Activated CD4-positive, alpha-beta T cell treated with anti-CD3 and anti-CD28 coated beads, Interleukin-2, amount 50 U/mL, for 48 hours (primary cell): Measurements from ENCODE around the gene GPA33.
A peak's percentile ranks its signal among the peaks of the same experiment; 100 is the strongest.

Experiments
- DNase-seq, 2 experiments: peaks; one replicate each; pipeline ENCODE4 v3.0.0-alpha.2; 2020

Gene GPA33

DNA sequence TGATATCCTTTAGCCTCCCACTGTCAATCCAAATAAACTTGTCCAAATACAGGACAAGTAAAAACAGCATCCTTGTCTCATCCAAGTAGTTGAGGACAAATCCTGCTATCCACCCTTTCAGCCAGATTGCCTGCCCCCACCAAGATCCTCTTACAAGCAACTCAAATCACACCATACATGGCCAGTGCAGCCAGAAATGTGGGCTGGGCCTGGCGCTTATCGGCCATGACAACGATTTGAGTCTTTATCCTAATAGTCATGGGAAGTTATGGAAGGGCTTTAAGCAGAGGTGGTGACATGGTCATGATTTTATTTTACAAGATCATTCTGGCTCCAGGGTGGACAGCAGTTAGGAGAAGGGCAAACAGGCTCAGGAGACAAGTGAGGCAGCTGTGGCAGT, 6.3 kb downstream of the GPA33 start:
- DNase-seq = no peak

DNA sequence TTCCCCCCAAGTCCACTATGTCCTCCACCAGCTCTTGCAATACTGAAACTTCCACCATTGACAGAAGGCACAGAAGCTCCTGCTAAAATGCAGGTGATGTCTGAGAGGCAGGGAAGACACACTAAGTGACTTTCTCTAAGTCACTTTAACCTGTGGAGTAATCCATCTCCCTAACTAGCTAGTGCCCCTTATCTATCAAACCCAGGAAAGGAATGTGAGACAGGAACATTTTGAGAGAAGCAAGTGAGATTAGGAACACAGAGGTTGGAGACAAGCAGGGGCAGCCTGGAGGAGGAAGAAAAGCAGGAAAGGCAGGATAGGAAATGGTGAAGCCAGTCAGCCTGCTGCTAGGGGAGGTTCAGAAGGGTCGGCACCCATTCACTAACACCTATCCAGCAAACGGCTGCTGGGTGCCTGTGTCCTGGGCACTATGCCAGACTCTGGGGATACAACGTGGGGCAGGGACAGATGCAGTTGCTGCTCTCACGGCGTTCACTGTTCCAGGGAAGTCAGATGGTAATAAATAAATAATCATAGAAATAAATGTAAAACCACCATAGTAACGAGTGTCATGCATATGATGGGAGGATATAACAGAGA, 7.0 kb downstream of the GPA33 start:
- no peak for DNase-seq

DNA sequence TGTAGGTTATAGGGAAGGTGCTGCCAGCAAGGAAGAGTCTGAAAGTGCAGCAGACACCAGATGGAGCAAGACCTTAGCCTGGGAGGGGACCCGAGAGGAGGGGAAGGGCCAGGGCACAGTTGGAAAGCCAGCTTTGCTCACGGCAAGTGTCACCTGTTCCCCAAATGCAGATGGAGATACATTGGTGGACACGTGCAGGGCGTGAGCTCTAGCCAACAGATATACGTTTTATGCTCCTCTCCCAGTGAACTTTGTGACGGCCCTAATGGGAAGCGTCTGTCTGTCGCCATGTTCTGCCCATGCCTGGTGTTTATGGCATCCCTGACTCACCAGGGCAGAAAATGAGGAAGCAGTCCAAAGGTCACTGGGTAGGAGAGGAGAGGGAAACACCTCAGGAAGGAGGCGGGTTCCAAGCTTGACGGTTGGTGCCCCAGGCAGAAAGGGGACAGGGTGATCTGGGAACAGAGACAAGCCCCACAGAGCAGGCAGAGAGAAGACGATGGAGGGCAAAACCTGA, 7.6 kb downstream of the GPA33 start:
- DNase-seq = no peak

DNA sequence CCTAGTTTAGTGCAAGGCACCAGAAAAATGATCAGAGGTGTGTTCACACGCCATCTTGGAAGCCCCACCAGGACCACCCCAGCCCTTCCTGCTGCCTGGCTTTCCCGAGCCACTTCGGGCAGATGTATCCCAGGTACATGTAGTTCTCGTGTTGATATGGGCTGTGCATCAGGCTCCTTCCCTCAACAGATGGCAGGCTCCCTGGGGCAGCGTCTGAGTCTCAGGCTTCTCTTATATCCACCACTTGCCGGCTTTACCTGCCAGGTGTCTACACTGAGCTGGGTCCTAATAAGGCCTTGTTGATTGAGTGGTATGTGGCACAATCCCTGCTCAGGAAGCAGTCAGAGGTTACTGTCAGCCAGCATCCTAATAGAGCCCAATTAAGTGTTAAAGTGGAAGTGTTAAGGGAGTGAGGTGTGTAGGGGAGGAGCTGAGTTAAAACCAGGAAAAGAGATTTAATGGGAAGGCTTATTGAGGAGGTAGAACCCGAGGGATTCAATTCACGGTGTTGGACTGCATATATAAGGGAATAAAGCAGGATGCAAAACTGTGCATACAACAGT, 8.5 kb downstream of the GPA33 start:
- no peak for DNase-seq

DNA sequence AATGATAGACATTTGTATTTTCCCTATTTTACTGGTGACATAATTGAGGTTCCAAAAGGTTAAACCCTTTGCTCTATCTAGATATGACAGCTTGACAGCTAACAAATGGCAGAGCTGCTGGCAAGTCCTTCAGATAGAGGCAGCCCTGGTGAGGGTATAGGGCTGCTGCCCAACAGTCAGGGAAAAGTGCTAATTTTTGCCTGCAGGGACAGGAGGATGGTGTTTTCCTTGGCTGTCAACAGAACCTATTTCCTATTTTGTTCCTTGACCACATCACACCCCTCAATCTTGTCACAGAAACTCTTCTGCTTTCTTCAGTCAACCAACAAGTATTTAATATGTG, 12.3 kb downstream of the GPA33 start:
- no peak for DNase-seq

DNA sequence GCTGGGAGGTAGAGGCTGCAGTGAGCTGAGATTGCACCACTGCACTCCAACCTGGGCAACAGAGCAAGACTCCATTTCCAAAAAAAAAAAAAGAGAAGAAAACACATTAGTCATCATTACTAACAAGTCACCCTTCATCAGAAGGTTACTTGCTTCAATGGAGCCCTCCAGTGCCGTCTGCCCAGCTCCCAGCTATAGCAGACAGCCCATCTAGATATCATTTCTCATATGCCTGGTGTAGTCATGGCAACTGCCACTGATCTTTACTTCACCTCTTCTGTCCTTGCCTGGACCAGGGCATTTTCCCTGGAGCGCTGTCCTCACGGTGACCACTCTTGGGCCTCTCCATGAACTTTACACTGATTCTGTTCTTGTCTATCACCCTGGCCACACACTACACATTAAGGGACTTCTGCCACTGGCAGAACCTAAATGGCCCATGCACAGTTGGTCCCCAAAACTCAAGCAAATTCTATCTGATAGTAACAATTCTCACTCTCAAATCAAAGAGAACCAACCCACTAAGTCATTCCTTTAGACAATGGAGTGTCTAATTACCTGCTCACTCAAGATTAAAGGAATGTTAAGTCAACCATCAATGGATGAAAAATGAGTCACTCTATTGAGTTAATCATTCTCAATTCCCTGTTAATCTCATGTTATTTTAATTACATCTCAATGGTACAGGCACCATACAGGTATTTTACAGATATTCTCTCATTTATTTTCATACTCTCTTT, 12.9 kb downstream of the GPA33 start:
- DNase-seq = no peak

DNA sequence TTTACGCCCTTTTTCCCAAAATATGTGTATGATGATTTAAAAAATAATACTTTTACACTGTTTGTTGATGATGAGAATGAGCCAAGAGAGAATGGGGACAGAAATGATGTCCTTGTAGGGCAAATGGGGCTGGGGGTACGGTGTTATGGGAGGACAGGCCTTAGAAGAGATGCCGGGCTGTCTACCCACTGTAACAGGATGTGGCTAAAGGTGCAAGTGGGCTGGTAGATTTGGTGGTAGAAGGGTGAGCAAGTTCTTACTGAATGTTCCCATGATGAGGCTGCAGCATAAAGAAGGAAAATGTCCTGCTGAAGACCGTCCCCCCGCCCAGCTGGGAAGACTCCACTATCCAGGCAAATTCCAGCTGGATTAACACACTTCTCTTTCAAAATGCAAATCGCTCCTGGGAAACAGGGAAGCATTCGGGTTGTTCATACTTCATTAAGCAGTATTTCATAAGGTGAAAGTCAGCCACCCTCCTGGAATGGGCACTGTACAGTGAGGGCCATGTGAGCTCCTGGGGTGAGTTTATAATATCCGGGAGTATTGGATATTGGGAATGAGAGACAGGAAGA, 14.0 kb downstream of the GPA33 start:
- DNase-seq = no peak

DNA sequence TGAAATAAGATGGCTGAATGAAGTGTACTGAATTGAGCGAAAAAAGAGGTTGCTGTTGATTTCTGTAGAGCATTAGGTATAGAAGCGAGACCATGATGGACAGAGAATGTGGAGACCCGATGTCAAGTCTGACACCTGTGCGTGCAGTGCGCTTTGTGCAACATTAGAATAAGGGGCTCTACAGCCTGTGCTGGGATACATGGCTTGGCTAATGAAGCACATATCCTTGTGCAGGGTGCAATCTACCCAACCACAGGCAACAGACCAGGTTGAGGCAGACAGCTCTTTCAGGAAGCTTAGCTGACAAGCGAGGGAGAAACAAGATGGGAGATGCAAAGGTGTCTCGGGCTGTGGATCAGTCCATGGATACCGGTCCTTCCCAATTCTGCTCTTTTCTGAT, 18.9 kb downstream of the GPA33 start:
- no peak for DNase-seq

DNA sequence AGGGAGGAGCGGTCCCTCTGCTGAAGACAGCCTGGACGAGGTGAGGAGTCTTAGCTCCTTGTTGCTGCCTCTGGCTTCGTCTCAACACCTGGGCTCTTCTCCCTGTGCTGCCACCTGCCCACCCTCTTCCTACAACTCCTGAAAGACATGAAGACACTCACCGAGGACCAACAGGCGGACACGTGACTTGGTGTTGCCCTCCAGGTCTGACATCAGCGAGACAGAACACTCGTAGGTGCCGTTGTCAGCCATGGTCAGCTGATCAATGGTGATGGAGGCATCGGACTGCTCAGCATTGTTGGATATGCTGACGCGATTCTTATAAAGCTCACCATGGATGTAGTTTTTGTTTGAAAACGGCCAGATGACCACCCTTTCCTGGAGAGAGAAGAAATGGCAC, 21.4 kb downstream of the GPA33 start:
- DNase-seq = no peak

DNA sequence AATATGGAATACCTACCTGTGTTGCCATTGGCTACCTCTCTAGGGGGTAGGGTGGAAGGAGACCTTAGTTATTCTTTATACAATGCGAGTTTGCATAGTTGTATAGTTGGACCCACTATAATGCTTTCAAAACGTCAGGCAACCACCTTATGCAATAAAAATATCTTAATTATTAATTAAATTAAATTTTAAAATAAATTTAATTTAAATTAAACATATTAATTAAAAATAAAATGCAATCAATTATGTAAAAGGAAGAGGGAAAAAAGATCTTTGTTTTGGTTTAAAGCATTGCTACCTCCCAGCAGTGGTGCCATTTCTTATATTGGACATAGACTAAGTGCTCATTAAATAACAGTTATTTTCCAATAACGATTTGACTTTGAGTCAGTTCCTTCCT, 22.3 kb downstream of the GPA33 start:
- DNase-seq = no peak

DNA sequence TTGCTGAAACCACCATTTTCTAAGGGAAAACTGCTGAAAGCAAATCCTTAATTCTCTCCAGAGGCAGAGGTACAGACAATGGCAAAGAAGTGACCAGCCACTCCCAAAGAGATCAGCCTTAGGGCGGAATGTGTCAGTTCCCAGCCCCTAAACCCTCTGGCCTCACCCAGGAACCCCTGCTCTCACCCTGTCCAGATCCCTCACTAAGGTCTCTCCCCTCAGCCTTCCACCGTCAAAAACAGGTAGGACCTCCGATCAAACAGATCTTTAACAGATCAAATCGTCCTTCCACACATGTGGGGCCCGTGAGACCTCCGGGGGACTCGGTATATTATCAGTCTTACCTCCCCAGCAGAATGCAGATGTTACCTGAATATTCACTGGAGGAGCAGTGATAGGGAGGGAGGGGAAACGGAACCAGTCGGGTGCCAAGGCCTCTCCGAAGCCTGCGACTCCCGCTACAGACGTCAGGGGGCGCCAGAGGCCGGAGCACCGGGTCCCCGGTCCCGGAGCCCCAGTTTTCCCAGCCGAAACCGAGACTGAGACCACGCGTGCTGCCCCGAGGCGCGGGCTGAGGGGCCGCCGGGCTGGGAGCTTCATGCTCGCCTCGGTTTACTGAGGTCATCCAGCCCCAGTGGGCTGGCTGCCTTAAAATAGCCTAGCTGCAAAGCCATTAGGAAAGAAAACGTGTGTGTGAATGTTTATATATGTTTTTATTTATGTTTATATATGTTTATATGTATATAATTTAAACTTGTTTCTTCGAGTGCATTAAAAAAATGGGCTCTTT, 23.6 kb downstream of the GPA33 start:
- DNase-seq = peak; percentile 85 to 87

DNA sequence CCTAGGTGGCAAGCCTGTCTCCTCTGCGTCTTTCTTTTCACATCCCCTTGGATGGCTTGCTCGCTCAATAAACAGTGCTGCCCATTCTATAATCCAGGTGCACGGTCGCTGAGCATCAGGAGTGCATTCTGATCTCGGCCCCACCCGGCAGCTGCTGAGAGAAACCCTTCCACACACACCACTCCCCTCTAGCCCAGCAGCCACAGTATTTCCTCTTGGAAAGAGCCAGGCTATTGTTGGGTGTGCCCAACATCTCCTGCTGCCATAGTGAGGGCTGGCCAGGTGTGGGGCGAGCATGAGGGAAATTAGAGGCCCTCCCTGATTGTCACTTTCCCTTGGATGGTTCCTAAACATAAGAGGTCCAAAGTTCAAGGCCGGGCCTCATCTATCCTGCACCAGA, 24.7 kb downstream of the GPA33 start:
- no peak for DNase-seq

DNA sequence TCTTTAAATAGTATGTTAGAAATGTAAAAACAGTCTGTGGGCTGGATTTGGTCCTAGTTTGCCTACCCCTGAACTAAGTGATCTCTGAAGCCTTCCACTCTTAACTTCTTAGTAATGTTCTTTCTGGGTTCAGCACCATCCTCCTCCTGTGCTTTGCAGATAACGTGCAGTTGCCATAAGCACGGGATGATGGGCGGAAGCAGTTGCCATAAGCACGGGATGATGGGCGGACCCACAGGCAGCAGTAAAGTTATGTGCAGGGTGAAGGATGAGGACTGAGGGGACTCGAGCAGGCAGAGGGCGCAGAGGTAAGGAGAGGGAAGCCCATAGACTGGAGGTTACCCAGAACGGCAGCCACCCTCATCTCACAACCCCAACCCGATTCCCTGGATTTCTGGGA, 25.6 kb downstream of the GPA33 start:
- no peak for DNase-seq

DNA sequence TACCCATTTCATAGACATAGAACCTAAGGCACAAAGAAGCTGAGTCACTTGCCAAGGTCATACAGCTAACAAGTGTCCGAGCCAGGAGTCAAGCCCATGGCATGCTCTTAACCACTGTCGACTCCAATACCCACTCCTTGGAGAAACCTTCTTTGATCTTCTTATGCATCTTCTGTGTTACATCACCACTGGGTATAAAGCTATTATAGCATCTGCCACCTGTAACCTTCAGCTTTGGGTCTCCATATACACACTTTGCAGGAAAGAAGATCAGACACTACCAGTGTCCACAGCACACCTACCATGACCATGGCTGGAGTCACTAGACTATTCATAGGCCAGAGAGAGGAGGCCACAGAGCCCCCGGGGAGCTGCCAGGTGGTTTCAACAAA, 29.1 kb downstream of the GPA33 start:
- DNase-seq = no peak

DNA sequence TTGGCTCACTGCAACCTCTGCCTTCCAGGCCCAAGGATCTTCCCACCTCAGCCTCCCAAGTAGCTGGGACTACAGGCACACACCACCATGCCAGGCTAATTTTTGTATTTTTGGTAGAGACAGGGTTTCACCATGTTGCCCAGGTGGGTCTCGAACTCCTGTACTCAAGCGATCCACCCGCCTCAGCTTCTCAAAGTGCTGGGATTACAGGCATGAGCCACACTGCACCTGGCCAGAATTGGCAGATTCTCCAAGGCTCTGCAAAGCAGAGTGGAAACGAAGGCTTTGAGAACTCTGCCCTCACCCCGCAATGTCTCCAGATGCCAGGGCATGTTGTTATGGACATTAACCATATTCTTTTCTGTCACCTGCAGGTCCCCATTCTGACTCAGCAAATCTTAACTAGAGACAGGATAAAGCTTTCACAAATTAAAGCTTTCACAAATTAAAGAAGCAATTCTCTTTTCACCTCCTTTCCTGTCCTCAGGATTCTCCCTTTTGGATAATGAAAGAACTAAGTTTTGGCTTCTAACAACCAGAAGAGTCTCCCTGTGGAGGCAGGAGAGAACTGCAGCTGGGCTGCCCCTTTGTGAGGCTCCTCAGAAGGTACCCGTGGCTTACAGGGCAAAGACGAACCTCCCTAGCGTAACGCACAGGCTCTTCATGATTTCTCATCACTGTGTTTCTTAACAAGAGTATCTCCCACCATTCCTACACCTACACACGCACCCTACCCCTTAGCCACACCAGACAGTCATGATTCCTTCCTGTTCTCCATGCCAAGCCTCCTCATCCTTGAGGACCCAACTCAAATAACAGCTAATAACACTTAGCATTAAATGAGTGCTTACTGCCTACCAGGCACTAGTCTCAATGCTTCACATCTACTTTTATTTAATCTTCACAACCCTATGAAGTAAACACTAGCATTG, 29.8 kb downstream of the GPA33 start:
- no peak for DNase-seq

DNA sequence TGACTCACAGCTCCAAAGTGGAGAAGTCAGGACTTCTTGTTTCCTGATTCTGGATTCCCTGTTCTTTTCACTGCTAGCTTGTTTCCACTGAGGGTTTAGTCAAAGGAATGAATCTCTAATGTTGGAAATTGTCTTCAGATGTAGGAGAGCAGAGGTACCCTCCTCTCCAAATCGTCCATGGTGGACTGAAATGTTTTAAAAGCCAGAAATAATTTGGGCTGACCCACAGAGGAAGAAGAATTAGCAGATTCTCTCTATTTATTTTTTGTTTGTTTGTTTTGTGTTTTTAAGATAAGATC, 30.4 kb downstream of the GPA33 start:
- DNase-seq = no peak

DNA sequence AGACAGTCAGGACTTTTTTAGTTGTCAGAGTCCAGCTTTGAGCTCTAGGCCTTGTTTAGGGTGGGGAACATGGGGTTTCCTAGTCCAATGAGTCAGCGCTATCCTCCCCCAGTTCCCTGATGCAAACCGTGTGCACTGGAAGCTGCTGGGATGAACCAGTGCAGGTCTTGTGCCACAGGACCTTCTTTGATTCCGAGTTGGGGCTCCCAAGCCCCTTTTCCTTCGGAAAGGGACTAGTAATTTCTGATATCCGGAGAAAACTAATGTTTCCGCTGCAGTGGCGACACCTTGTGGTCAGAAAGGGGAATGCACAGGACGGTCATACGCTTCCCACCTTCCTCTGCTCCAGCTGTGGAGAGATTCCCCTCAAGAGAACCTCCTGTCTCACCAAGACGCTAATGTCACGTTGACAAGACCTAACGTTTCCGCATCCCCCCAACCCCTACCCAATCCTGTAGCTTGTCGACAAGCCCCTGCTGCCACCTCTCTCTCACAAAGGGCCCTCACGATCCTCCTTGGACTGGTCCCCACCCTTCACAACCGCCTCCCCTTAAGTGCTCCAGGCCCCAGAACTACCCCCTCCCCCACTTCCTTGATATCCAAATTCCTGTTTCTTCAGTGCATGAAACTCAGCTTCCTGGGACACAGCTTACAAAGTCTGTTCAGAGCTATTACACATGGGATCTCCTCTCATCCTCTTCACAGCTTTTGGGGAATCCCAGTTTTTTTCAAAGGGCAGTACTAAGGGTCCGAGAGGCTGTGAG, 30.9 kb downstream of the GPA33 start:
- DNase-seq = peak; percentile 85 to 88

DNA sequence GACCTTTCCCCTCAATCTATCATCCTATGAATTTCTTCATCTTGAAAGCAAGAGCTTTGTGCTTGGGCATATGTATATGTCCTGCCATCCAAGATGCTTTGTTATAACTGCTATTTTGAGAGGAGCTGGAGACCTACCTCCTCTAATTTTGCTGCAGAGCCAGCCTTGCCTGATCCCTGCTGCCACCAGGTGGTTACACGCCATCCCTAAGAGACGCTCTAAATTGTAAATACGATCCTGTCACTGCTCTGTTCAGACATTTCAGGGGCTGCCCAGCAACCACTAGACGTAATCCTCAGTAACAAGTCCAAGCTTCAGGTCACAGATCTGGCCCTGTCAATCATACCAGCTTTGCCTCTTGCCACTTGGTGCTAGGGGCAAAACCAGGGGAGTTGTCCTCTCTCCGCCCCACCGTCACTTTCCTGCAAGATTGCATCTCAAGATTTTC, 32.9 kb downstream of the GPA33 start:
- peak; percentile 28 to 31 for DNase-seq

DNA sequence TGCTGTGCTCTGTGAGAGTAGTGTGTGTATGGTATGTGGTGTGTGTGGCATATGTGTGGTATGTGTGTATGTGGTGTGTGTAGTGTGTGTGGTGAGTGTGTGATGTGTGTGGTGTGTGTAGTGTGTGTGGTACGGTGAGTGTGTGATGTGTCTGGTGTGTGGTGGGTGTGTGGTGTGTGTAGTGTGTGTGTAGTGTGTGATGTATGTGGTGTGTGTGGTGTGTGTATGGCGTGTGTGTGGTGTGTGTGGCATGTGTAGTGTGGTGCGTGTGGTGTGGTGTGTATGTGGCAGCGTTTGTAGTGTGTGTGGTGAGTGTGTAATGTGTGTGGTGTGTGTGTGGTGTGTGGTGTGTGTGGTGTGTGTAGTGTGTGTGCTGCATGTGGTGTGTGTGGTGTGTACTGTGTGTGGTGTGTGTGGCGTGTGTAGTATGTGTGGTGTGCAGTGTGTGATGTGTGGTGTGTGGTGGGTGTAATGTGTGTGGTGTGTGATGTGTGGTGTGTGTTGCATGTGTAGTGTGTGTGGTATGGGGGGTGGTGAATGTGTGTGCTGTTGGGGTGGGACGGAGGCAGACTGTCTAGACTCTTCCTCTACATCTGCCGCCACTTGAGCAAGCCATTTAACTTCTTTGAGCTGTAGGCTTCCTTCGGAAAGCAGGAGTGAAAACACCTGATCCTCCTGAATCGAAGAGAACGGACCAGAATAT, 33.5 kb downstream of the GPA33 start:
- no peak for DNase-seq

DNA sequence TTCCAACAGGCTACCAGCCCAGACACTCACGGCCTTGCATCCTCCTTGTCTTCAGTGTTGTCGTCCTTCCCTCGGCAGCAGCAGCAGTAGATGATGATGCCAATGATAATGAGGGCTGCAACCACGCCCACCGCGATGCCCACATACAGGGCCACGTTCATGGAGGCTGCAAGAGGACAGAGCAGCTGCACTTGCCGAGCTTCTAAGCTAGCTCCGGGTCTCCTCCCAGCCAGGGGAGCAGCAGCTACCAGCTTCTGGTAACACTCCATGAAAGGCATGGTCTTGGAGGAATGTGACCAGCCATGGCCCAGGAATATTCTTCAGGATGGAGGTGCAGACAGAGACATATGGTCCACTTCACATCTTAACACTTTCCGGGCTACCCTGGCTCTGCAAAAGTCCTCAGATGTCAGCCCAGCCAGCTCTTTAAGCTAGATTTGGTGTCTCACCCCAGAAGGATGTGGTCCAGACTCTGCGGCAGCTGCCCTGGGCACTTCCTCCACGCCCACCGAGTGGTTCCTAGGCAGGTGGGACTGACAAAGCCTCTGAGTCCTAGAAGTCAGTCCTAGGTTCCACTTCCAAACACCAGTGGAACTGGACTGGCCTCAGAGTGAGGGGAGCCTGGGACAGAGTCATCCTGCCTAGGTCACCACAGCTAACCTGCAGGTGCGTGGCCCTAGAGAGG, 35.1 kb downstream of the GPA33 start:
- no peak for DNase-seq
